ENCODE data around the gene SAP130.

Gene SAP130

GRCh38 chr2:127986548-127987079 lies 41.2 kb downstream of the SAP130 start:
- WGBS (ENCODE audit: extremely low coverage, insufficient coverage, insufficient read length), result no CpG with 5 or more reads among the region's 7 CpGs

GRCh38 chr2:127985735-127986134 lies 42.1 kb downstream of the SAP130 start:
- Histone ChIP-seq H3K18ac (ENCODE audit: low read length) (no peak overlapping the region), H3K23ac (ENCODE audit: low read length) (no peak overlapping the region), H3K4me2 (ENCODE audit: low read length) (no peak overlapping the region), H3K14ac (ENCODE audit: low read length) (no peak overlapping the region), H4K91ac (ENCODE audit: low read depth, low read length) (no peak overlapping the region), H3K4ac (ENCODE audit: low read depth, low read length) (no peak overlapping the region), H2AFZ (ENCODE audit: insufficient read depth, low read length, poor library complexity) (no peak overlapping the region), H4K8ac (ENCODE audit: low read depth, low read length) (no peak overlapping the region), H3K79me2 (ENCODE audit: control insufficient read depth, insufficient read depth, low read length, poor library complexity) (no peaks in the 10 kb centered on the region), H2AK5ac (ENCODE audit: low read length) (no peak overlapping the region), H2BK12ac (ENCODE audit: low read length) (no peak overlapping the region), H2BK5ac (ENCODE audit: low read depth, low read length, poor library complexity) (no peak overlapping the region), H4K12ac (ENCODE audit: low read depth, low read length) (no peak overlapping the region), H3K4me1 (ENCODE audit: control insufficient read depth in 1 of 2, insufficient read depth in 2 of 2, low read length in 2 of 2) (no peaks in the 10 kb centered on the region), H3K27ac (ENCODE audit: low read depth, low read length) (no peak overlapping the region), H3K9me3 (ENCODE audit: insufficient read depth, low read depth, low read length) (no peaks in the 10 kb centered on the region), H3K27me3 (ENCODE audit: insufficient read depth, low read length) (no peaks in the 10 kb centered on the region), H3K36me3 (ENCODE audit: control insufficient read depth in 1 of 2, insufficient read depth in 2 of 2, low read length in 2 of 2) (peaks cover 32 to 47% of the 10 kb centered on the region in 2 experiments), H2BK120ac (ENCODE audit: insufficient read depth, low read length, poor library complexity) (no peak overlapping the region), H3K79me1 (ENCODE audit: low read length) (no peaks in the 10 kb centered on the region), H3K4me3 (ENCODE audit: low read depth, low read length) (no peak overlapping the region), H3K9ac (ENCODE audit: low read length) (no peak overlapping the region)
- no peak for DNase-seq
- WGBS (ENCODE audit: extremely low coverage, insufficient coverage, insufficient read length), result no CpG with 5 or more reads among the region's 13 CpGs

More at GRCh38 chr2:127986548-127987079, 41.2 kb downstream of the SAP130 start:
- H3K4me1 ChIP-seq (ENCODE audit: control insufficient read depth in 1 of 2, insufficient read depth in 2 of 2, low read length in 2 of 2), result no peaks in the 10 kb centered on the region
- no peak overlapping the region for H4K12ac ChIP-seq (ENCODE audit: low read depth, low read length)
- no peaks in the 10 kb centered on the region for H3K79me1 ChIP-seq (ENCODE audit: low read length)
- H3K79me2 ChIP-seq (ENCODE audit: control insufficient read depth, insufficient read depth, low read length, poor library complexity), result no peaks in the 10 kb centered on the region
- H3K27me3 ChIP-seq (ENCODE audit: insufficient read depth, low read length), result no peaks in the 10 kb centered on the region
- no peak overlapping the region for H4K91ac ChIP-seq (ENCODE audit: low read depth, low read length)
- H3K18ac ChIP-seq (ENCODE audit: low read length), result no peak overlapping the region
- no peak overlapping the region for H3K9ac ChIP-seq (ENCODE audit: low read length)
- H2BK5ac ChIP-seq (ENCODE audit: low read depth, low read length, poor library complexity), result no peak overlapping the region
- no peak overlapping the region for H3K14ac ChIP-seq (ENCODE audit: low read length)
- no peak overlapping the region for H2AFZ ChIP-seq (ENCODE audit: insufficient read depth, low read length, poor library complexity)
- no peak overlapping the region for H3K4me3 ChIP-seq (ENCODE audit: low read depth, low read length)
- no peak overlapping the region for H3K23ac ChIP-seq (ENCODE audit: low read length)
- H3K4me2 ChIP-seq (ENCODE audit: low read length), result no peak overlapping the region
- H2BK120ac ChIP-seq (ENCODE audit: insufficient read depth, low read length, poor library complexity), result no peak overlapping the region
- H3K36me3 ChIP-seq (ENCODE audit: control insufficient read depth in 1 of 2, insufficient read depth in 2 of 2, low read length in 2 of 2), result peaks cover 34 to 47% of the 10 kb centered on the region in 2 experiments
- H3K9me3 ChIP-seq (ENCODE audit: insufficient read depth, low read depth, low read length), result no peaks in the 10 kb centered on the region
- no peak overlapping the region for H4K8ac ChIP-seq (ENCODE audit: low read depth, low read length)
- H3K27ac ChIP-seq (ENCODE audit: low read depth, low read length), result no peak overlapping the region
- no peak overlapping the region for H3K4ac ChIP-seq (ENCODE audit: low read depth, low read length)
- no peak overlapping the region for H2BK12ac ChIP-seq (ENCODE audit: low read length)
- DNase-seq, result no peak
- no peak overlapping the region for H2AK5ac ChIP-seq (ENCODE audit: low read length)

- Histone ChIP-seq H4K12ac (ENCODE audit: low read depth, low read length) (no peak overlapping the region), H3K4ac (ENCODE audit: low read depth, low read length) (no peak overlapping the region), H3K9ac (ENCODE audit: low read length) (no peak overlapping the region), H2AK5ac (ENCODE audit: low read length) (no peak overlapping the region), H3K14ac (ENCODE audit: low read length) (no peak overlapping the region), H2BK120ac (ENCODE audit: insufficient read depth, low read length, poor library complexity) (no peak overlapping the region), H4K91ac (ENCODE audit: low read depth, low read length) (no peak overlapping the region), H3K23ac (ENCODE audit: low read length) (no peak overlapping the region), H3K36me3 (ENCODE audit: control insufficient read depth in 1 of 2, insufficient read depth in 2 of 2, low read length in 2 of 2) (peaks cover 33 to 49% of the 10 kb centered on the region in 2 experiments), H3K27me3 (ENCODE audit: insufficient read depth, low read length) (no peaks in the 10 kb centered on the region), H2BK5ac (ENCODE audit: low read depth, low read length, poor library complexity) (no peak overlapping the region), H3K27ac (ENCODE audit: low read depth, low read length) (no peak overlapping the region), H2AFZ (ENCODE audit: insufficient read depth, low read length, poor library complexity) (no peak overlapping the region), H3K79me2 (ENCODE audit: control insufficient read depth, insufficient read depth, low read length, poor library complexity) (no peaks in the 10 kb centered on the region), H3K4me3 (ENCODE audit: low read depth, low read length) (no peak overlapping the region), H3K18ac (ENCODE audit: low read length) (no peak overlapping the region), H3K4me2 (ENCODE audit: low read length) (no peak overlapping the region), H3K79me1 (ENCODE audit: low read length) (no peaks in the 10 kb centered on the region), H3K9me3 (ENCODE audit: insufficient read depth, low read depth, low read length) (no peaks in the 10 kb centered on the region), H2BK12ac (ENCODE audit: low read length) (no peak overlapping the region), H4K8ac (ENCODE audit: low read depth, low read length) (no peak overlapping the region), H3K4me1 (ENCODE audit: control insufficient read depth in 1 of 2, insufficient read depth in 2 of 2, low read length in 2 of 2) (no peaks in the 10 kb centered on the region)
- WGBS (ENCODE audit: extremely low coverage, insufficient coverage, insufficient read length), result no CpG with 5 or more reads among the region's 6 CpGs
- DNase-seq, result no peak
Observed at GRCh38 chr2:127985026-127985734, 42.7 kb downstream of the SAP130 start.

GRCh38 chr2:127984551-127984950 lies 43.3 kb downstream of the SAP130 start:
- H3K23ac ChIP-seq (ENCODE audit: low read length), result no peak overlapping the region
- no peak overlapping the region for H4K91ac ChIP-seq (ENCODE audit: low read depth, low read length)
- no peaks in the 10 kb centered on the region for H3K79me2 ChIP-seq (ENCODE audit: control insufficient read depth, insufficient read depth, low read length, poor library complexity)
- H3K79me1 ChIP-seq (ENCODE audit: low read length), result no peaks in the 10 kb centered on the region
- H3K14ac ChIP-seq (ENCODE audit: low read length), result no peak overlapping the region
- no peak overlapping the region for H2BK12ac ChIP-seq (ENCODE audit: low read length)
- no peak overlapping the region for H4K12ac ChIP-seq (ENCODE audit: low read depth, low read length)
- no peak overlapping the region for H4K8ac ChIP-seq (ENCODE audit: low read depth, low read length)
- no peaks in the 10 kb centered on the region for H3K27me3 ChIP-seq (ENCODE audit: insufficient read depth, low read length)
- whole genome bisulfite sequencing (ENCODE audit: extremely low coverage, insufficient coverage, insufficient read length), result no CpG with 5 or more reads among the region's 3 CpGs
- no peak overlapping the region for H3K27ac ChIP-seq (ENCODE audit: low read depth, low read length)
- H3K9ac ChIP-seq (ENCODE audit: low read length), result no peak overlapping the region
- H3K4me2 ChIP-seq (ENCODE audit: low read length), result no peak overlapping the region
- DNase-seq, result no peak
- no peaks in the 10 kb centered on the region for H3K9me3 ChIP-seq (ENCODE audit: insufficient read depth, low read depth, low read length)
- H3K4ac ChIP-seq (ENCODE audit: low read depth, low read length), result no peak overlapping the region
- no peaks in the 10 kb centered on the region for H3K4me1 ChIP-seq (ENCODE audit: control insufficient read depth in 1 of 2, insufficient read depth in 2 of 2, low read length in 2 of 2)
- H3K36me3 ChIP-seq (ENCODE audit: control insufficient read depth in 1 of 2, insufficient read depth in 2 of 2, low read length in 2 of 2), result peaks cover 32 to 48% of the 10 kb centered on the region in 2 experiments
- no peak overlapping the region for H2AFZ ChIP-seq (ENCODE audit: insufficient read depth, low read length, poor library complexity)
- no peak overlapping the region for H2AK5ac ChIP-seq (ENCODE audit: low read length)
- H2BK5ac ChIP-seq (ENCODE audit: low read depth, low read length, poor library complexity), result no peak overlapping the region
- no peak overlapping the region for H3K4me3 ChIP-seq (ENCODE audit: low read depth, low read length)
- no peak overlapping the region for H3K18ac ChIP-seq (ENCODE audit: low read length)
- no peak overlapping the region for H2BK120ac ChIP-seq (ENCODE audit: insufficient read depth, low read length, poor library complexity)

All from trophoblast cell (in vitro differentiated cells and primary cell).